ENCODE results near the gene LINC01488.

LINC01488 gene

DNA sequence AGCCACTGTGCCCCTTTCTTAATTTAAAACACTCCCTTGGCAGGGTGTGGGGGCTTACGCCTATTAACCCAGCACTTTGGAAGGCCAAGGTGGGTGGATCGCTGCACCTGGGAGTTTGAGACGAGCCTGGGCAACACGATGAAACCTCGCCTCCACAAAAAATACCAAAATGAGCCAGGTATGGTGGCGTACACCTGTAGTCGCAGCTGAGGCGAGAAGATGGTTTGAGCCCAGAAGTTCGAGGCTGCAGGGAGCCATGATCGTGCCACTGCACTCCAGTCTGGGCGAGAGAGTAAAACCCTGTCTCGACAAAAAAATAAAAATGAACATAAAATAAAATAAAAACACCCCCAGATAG is 45.0 kb downstream of the LINC01488 start:
- Histone ChIP-seq H2BK120ac (ENCODE audit: low read depth, low read length) (no peak overlapping the region), H3K9me3 (ENCODE audit: control insufficient read depth, low read length) (peaks cover 5% of the 10 kb centered on the region), H3K4me1 (ENCODE audit: control insufficient read depth, insufficient read depth, low read depth, low read length) (peaks cover 4% of the 10 kb centered on the region), H3K18ac (ENCODE audit: low read depth in 1 of 2, low read length in 2 of 2) (no peak overlapping the region), H3K4me2 (ENCODE audit: low read length, poor library complexity, severe bottlenecking) (no peak overlapping the region), H3K23ac (ENCODE audit: low read length in 2 of 2) (no peak overlapping the region), H3K27me3 (ENCODE audit: control insufficient read depth in 1 of 2, insufficient read depth in 1 of 2, low read length in 2 of 2) (peaks cover 16 to 44% of the 10 kb centered on the region in 2 experiments), H3K14ac (ENCODE audit: low read length in 2 of 2) (no peak overlapping the region), H4K91ac (ENCODE audit: low read length) (no peak overlapping the region), H2AFZ (ENCODE audit: low read depth, low read length) (no peak overlapping the region), H3K79me1 (replicated peaks; ENCODE audit: low read length, poor library complexity, severe bottlenecking) (no peaks in the 10 kb centered on the region), H3K9ac (ENCODE audit: low read length) (no peak overlapping the region), H4K8ac (ENCODE audit: low read length) (no peak overlapping the region), H3K4me3 (ENCODE audit: insufficient read depth in 1 of 2, low read depth in 1 of 2, low read length in 2 of 2) (no peak overlapping the region), H2BK15ac (ENCODE audit: low read depth, poor library complexity, severe bottlenecking) (no peak overlapping the region), H2BK12ac (ENCODE audit: low read length in 2 of 2) (no peak overlapping the region), H2AK5ac (ENCODE audit: low read length, severe bottlenecking) (no peak overlapping the region), H3K36me3 (ENCODE audit: control insufficient read depth in 1 of 2, insufficient read depth in 2 of 2, low read depth in 1 of 2, low read length in 2 of 2) (peaks cover 0 to 8% of the 10 kb centered on the region in 2 experiments), H2BK5ac (ENCODE audit: low read depth, low read length, poor library complexity, severe bottlenecking) (no peak overlapping the region), H3K4ac (ENCODE audit: low read depth in 1 of 2, low read length in 2 of 2) (no peak overlapping the region), H3K27ac (ENCODE audit: low read length, poor library complexity, severe bottlenecking) (no peak overlapping the region)
- no peak for DNase-seq
- 96% methylated on average over 9 of the region's 12 CpGs for WGBS

DNA sequence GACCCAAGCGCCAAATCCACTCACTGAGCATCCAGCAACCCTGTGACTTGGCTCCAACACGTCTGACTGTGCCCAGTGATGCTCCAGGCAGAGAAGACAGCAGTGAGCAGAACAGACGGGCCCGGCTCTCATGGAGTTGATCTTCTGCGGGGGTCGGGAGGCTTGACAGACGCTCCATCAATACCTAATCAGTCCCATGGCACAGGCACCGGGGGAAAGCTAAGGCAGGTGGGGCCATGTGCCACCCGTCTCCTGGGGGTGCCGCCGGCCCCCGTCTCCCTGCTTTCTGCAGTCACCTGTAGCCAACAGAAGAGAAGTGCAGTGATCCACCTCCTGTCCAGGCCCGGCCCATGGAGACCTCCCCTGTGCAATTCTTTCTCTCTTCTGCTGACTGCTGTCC is 47.5 kb downstream of the LINC01488 start:
- Histone ChIP-seq H3K27ac (ENCODE audit: low read length, poor library complexity, severe bottlenecking) (no peak overlapping the region), H3K9ac (ENCODE audit: low read length) (no peak overlapping the region), H3K9me3 (ENCODE audit: control insufficient read depth, low read length) (no peaks in the 10 kb centered on the region), H3K36me3 (ENCODE audit: control insufficient read depth in 1 of 2, insufficient read depth in 2 of 2, low read depth in 1 of 2, low read length in 2 of 2) (no peaks in the 10 kb centered on the region), H2BK12ac (ENCODE audit: low read length in 2 of 2) (no peak overlapping the region), H3K79me1 (replicated peaks; ENCODE audit: low read length, poor library complexity, severe bottlenecking) (no peaks in the 10 kb centered on the region), H2BK5ac (ENCODE audit: low read depth, low read length, poor library complexity, severe bottlenecking) (no peak overlapping the region), H3K4me3 (ENCODE audit: insufficient read depth in 1 of 2, low read depth in 1 of 2, low read length in 2 of 2) (no peak overlapping the region), H2AK5ac (ENCODE audit: low read length, severe bottlenecking) (no peak overlapping the region), H3K18ac (ENCODE audit: low read depth in 1 of 2, low read length in 2 of 2) (no peak overlapping the region), H2BK120ac (ENCODE audit: low read depth, low read length) (no peak overlapping the region), H4K8ac (ENCODE audit: low read length) (no peak overlapping the region), H3K23ac (ENCODE audit: low read length in 2 of 2) (no peak overlapping the region), H3K14ac (ENCODE audit: low read length in 2 of 2) (no peak overlapping the region), H3K4me2 (ENCODE audit: low read length, poor library complexity, severe bottlenecking) (no peak overlapping the region), H3K4me1 (ENCODE audit: control insufficient read depth, insufficient read depth, low read depth, low read length) (peaks cover 4% of the 10 kb centered on the region), H3K4ac (ENCODE audit: low read depth in 1 of 2, low read length in 2 of 2) (no peak overlapping the region), H2AFZ (ENCODE audit: low read depth, low read length) (no peak overlapping the region), H4K91ac (ENCODE audit: low read length) (no peak overlapping the region), H2BK15ac (ENCODE audit: low read depth, poor library complexity, severe bottlenecking) (no peak overlapping the region), H3K27me3 (ENCODE audit: control insufficient read depth in 1 of 2, insufficient read depth in 1 of 2, low read length in 2 of 2) (peaks cover 22 to 43% of the 10 kb centered on the region in 2 experiments)
- WGBS = 95% methylated on average over 13 of the region's 13 CpGs
- no peak for DNase-seq

- Histone ChIP-seq H3K36me3 (ENCODE audit: control insufficient read depth in 1 of 2, insufficient read depth in 2 of 2, low read depth in 1 of 2, low read length in 2 of 2) (no peaks in the 10 kb centered on the region), H3K9ac (ENCODE audit: low read length) (no peak overlapping the region), H3K23ac (ENCODE audit: low read length in 2 of 2) (no peak overlapping the region), H2AFZ (ENCODE audit: low read depth, low read length) (no peak overlapping the region), H3K79me1 (replicated peaks; ENCODE audit: low read length, poor library complexity, severe bottlenecking) (no peaks in the 10 kb centered on the region), H3K9me3 (ENCODE audit: control insufficient read depth, low read length) (no peaks in the 10 kb centered on the region), H3K14ac (ENCODE audit: low read length in 2 of 2) (no peak overlapping the region), H3K4ac (ENCODE audit: low read depth in 1 of 2, low read length in 2 of 2) (no peak overlapping the region), H2BK12ac (ENCODE audit: low read length in 2 of 2) (no peak overlapping the region), H2BK5ac (ENCODE audit: low read depth, low read length, poor library complexity, severe bottlenecking) (no peak overlapping the region), H4K8ac (ENCODE audit: low read length) (no peak overlapping the region), H2BK15ac (ENCODE audit: low read depth, poor library complexity, severe bottlenecking) (no peak overlapping the region), H2BK120ac (ENCODE audit: low read depth, low read length) (no peak overlapping the region), H3K4me1 (ENCODE audit: control insufficient read depth, insufficient read depth, low read depth, low read length) (peaks cover 2% of the 10 kb centered on the region), H3K18ac (ENCODE audit: low read depth in 1 of 2, low read length in 2 of 2) (no peak overlapping the region), H3K4me2 (ENCODE audit: low read length, poor library complexity, severe bottlenecking) (no peak overlapping the region), H3K27ac (ENCODE audit: low read length, poor library complexity, severe bottlenecking) (no peak overlapping the region), H4K91ac (ENCODE audit: low read length) (no peak overlapping the region), H3K27me3 (ENCODE audit: control insufficient read depth in 1 of 2, insufficient read depth in 1 of 2, low read length in 2 of 2) (peaks cover 25 to 34% of the 10 kb centered on the region in 2 experiments), H2AK5ac (ENCODE audit: low read length, severe bottlenecking) (no peak overlapping the region), H3K4me3 (ENCODE audit: insufficient read depth in 1 of 2, low read depth in 1 of 2, low read length in 2 of 2) (no peak overlapping the region)
- no peak for DNase-seq
- 89% methylated on average over 19 of the region's 19 CpGs for WGBS
These were observed 49.0 kb downstream of the LINC01488 start for GRCh38 chr11:69530278-69531070.

- Histone ChIP-seq H2BK120ac (ENCODE audit: low read depth, low read length) (no peak overlapping the region), H4K8ac (ENCODE audit: low read length) (no peak overlapping the region), H3K4me2 (ENCODE audit: low read length, poor library complexity, severe bottlenecking) (no peak overlapping the region), H3K9ac (ENCODE audit: low read length) (no peak overlapping the region), H3K27ac (ENCODE audit: low read length, poor library complexity, severe bottlenecking) (no peak overlapping the region), H3K4ac (ENCODE audit: low read depth in 1 of 2, low read length in 2 of 2) (no peak overlapping the region), H2AK5ac (ENCODE audit: low read length, severe bottlenecking) (no peak overlapping the region), H3K23ac (ENCODE audit: low read length in 2 of 2) (no peak overlapping the region), H2AFZ (ENCODE audit: low read depth, low read length) (no peak overlapping the region), H4K91ac (ENCODE audit: low read length) (no peak overlapping the region), H3K79me1 (replicated peaks; ENCODE audit: low read length, poor library complexity, severe bottlenecking) (no peaks in the 10 kb centered on the region), H2BK5ac (ENCODE audit: low read depth, low read length, poor library complexity, severe bottlenecking) (no peak overlapping the region), H3K27me3 (ENCODE audit: control insufficient read depth in 1 of 2, insufficient read depth in 1 of 2, low read length in 2 of 2) (peaks cover 25 to 31% of the 10 kb centered on the region in 2 experiments), H3K9me3 (ENCODE audit: control insufficient read depth, low read length) (no peaks in the 10 kb centered on the region), H3K36me3 (ENCODE audit: control insufficient read depth in 1 of 2, insufficient read depth in 2 of 2, low read depth in 1 of 2, low read length in 2 of 2) (no peaks in the 10 kb centered on the region), H3K18ac (ENCODE audit: low read depth in 1 of 2, low read length in 2 of 2) (no peak overlapping the region), H3K4me3 (ENCODE audit: insufficient read depth in 1 of 2, low read depth in 1 of 2, low read length in 2 of 2) (no peak overlapping the region), H3K4me1 (ENCODE audit: control insufficient read depth, insufficient read depth, low read depth, low read length) (no peaks in the 10 kb centered on the region), H3K14ac (ENCODE audit: low read length in 2 of 2) (no peak overlapping the region), H2BK15ac (ENCODE audit: low read depth, poor library complexity, severe bottlenecking) (no peak overlapping the region), H2BK12ac (ENCODE audit: low read length in 2 of 2) (no peak overlapping the region)
- 90% methylated on average over 12 of the region's 12 CpGs for WGBS
- DNase-seq = no peak
These were observed 49.7 kb downstream of the LINC01488 start for GRCh38 chr11:69531071-69531716.
